Activated CD4-positive, alpha-beta T cell treated with anti-CD3 and anti-CD28 coated beads, Interleukin-2, amount 10 ng/mL, durations not matched to agents 24 days and 14 days (primary cell): ENCODE results near the gene TALDO1. TPM values are rescaled to one million over a fixed set of nuclear protein-coding genes. Genes with fewer than 3 reads are reported as not detected.

ENCODE experiments used
- DNase-seq: peaks from one replicate; pipeline ENCODE4 v3.0.0; 2022
- H3K27ac Mint-ChIP-seq: one replicate; pipeline ENCODE4 v1.8.0; 2022; ENCODE audit warnings: mild to moderate bottlenecking, mixed read lengths
- H3K27me3 Mint-ChIP-seq: one replicate; pipeline ENCODE4 v1.8.0; 2022; ENCODE audit warnings: mixed read lengths
- H3K36me3 Mint-ChIP-seq: one replicate; pipeline ENCODE4 v1.8.0; 2022; ENCODE audit warnings: low read depth, mild to moderate bottlenecking, mixed read lengths
- H3K4me1 Mint-ChIP-seq: one replicate; pipeline ENCODE4 v1.8.0; 2021; ENCODE audit warnings: mixed read lengths
- H3K4me3 Mint-ChIP-seq: one replicate; pipeline ENCODE4 v1.8.0; 2022; ENCODE audit warnings: mild to moderate bottlenecking, moderate library complexity, mixed read lengths
- H3K9me3 Mint-ChIP-seq: one replicate; pipeline ENCODE4 v1.8.0; 2021; ENCODE audit warnings: mixed read lengths
- intact Hi-C: fragments of 100-400 bp; cut with micrococcal nuclease; formaldehyde crosslinking; loops from one replicate; pipeline ENCODE4 v1.15.1; 2023
- total RNA-seq: library from RNA; stranded (reverse); gene quantifications from 2 replicates; pipeline ENCODE4 v1.2.3, GENCODE V29; 2022

The TALDO1 gene
- total RNA-seq, 1 donor from 2014 or later, result 265 TPM

- Mint-ChIP-seq H3K36me3 (peaks cover 16% of the 10 kb centered on the region), H3K27ac (peak overlapping the region; percentile 80), H3K27me3 (no peaks in the 10 kb centered on the region), H3K4me3 (peak overlapping the region; percentile 91), H3K4me1 (peaks cover 7% of the 10 kb centered on the region), H3K9me3 (no peaks in the 10 kb centered on the region)
- peak; percentile 93 for DNase-seq
- intact Hi-C loops, result loop anchor here (1.0 to 5.0 kb wide), 7 partner anchors 9 to 289 kb away; partner anchors contain the start of genes DEAF1, GATD1, PHRF1 and PIDD1
Observed at GRCh38 chr11:795634-796564, 48.6 kb downstream of the TALDO1 start.

- no peak for DNase-seq
- intact Hi-C loops, result loop anchor here (1.0 to 5.0 kb wide), 7 partner anchors 9 to 289 kb away; partner anchors contain the start of genes DEAF1, GATD1, PHRF1 and PIDD1
Observed at GRCh38 chr11:796565-797295, 49.5 kb downstream of the TALDO1 start.

GRCh38 chr11:797296-798092, 50.2 kb downstream of the TALDO1 start:
- Mint-ChIP-seq H3K4me3 (peak overlapping the region; percentile 91), H3K27me3 (no peaks in the 10 kb centered on the region)

More at GRCh38 chr11:796565-797295, 49.5 kb downstream of the TALDO1 start:
- Mint-ChIP-seq H3K27me3 (no peaks in the 10 kb centered on the region), H3K9me3 (no peaks in the 10 kb centered on the region), H3K27ac (peak overlapping the region; percentile 87), H3K4me1 (peaks cover 7% of the 10 kb centered on the region), H3K4me3 (peak overlapping the region; percentile 91), H3K36me3 (peaks cover 18% of the 10 kb centered on the region)

GRCh38 chr11:798093-798713, 50.9 kb downstream of the TALDO1 start, which contains the start of gene SLC25A22:
Gene SLC25A22, minus strand, starts transcription at chr11:798281. Its CDS starts 3,275 bp downstream, at chr11:795006.
- peak within 1 kb of the TSS; percentile 87 for H3K27ac Mint-ChIP-seq
- peaks cover 16% of the 10 kb centered on the region for H3K36me3 Mint-ChIP-seq
- H3K9me3 Mint-ChIP-seq, result no peaks in the 10 kb centered on the region
- no peaks in the 10 kb centered on the region for H3K27me3 Mint-ChIP-seq
- intact Hi-C loops, result loop anchor here (5.0 kb wide), 3 partner anchors 101 to 291 kb away; partner anchors contain the start of genes DEAF1, PHRF1, RNH1 and TMEM80
- H3K4me3 Mint-ChIP-seq, result peak within 1 kb of the TSS; percentile 91
- peak; percentile 97 for DNase-seq
- H3K4me1 Mint-ChIP-seq, result peaks cover 7% of the 10 kb centered on the region

More at GRCh38 chr11:797296-798092, 50.2 kb downstream of the TALDO1 start:
- H3K9me3 Mint-ChIP-seq, result no peaks in the 10 kb centered on the region
- peak; percentile 92 for DNase-seq
- H3K27ac Mint-ChIP-seq, result peak overlapping the region; percentile 87
- peaks cover 16% of the 10 kb centered on the region for H3K36me3 Mint-ChIP-seq
- peaks cover 7% of the 10 kb centered on the region for H3K4me1 Mint-ChIP-seq
- intact Hi-C loops, result loop anchor here (2.0 to 5.0 kb wide), 5 partner anchors 21 to 290 kb away; partner anchors contain the start of genes DEAF1, GATD1, PHRF1 and RNH1

GRCh38 chr11:799641-800316, 52.5 kb downstream of the TALDO1 start:
- Mint-ChIP-seq H3K4me1 (peaks cover 9% of the 10 kb centered on the region), H3K4me3 (no peak overlapping the region), H3K36me3 (peaks cover 14% of the 10 kb centered on the region), H3K27me3 (no peaks in the 10 kb centered on the region), H3K9me3 (no peaks in the 10 kb centered on the region), H3K27ac (no peak overlapping the region)
- DNase-seq, result no peak
- intact Hi-C loops, result loop anchor here (5.0 kb wide), 3 partner anchors 102 to 292 kb away; partner anchors contain the start of genes DEAF1, PHRF1, RNH1 and TMEM80

GRCh38 chr11:800473-800872, 53.2 kb downstream of the TALDO1 start:
- peaks cover 14% of the 10 kb centered on the region for H3K36me3 Mint-ChIP-seq
- no peak for DNase-seq
- H3K4me3 Mint-ChIP-seq, result no peak overlapping the region
- no peak overlapping the region for H3K27ac Mint-ChIP-seq
- no peaks in the 10 kb centered on the region for H3K9me3 Mint-ChIP-seq
- intact Hi-C loops, result no loop called here
- H3K4me1 Mint-ChIP-seq, result peaks cover 9% of the 10 kb centered on the region
- H3K27me3 Mint-ChIP-seq, result no peaks in the 10 kb centered on the region

GRCh38 chr11:801097-801780, 54.0 kb downstream of the TALDO1 start:
- peak overlapping the region; percentile 20 for H3K27ac Mint-ChIP-seq
- no peaks in the 10 kb centered on the region for H3K9me3 Mint-ChIP-seq
- no peak for DNase-seq
- intact Hi-C loops, result no loop called here
- peaks cover 10% of the 10 kb centered on the region for H3K36me3 Mint-ChIP-seq
- H3K27me3 Mint-ChIP-seq, result no peaks in the 10 kb centered on the region
- H3K4me1 Mint-ChIP-seq, result peaks cover 7% of the 10 kb centered on the region
- peak overlapping the region; percentile 35 for H3K4me3 Mint-ChIP-seq

GRCh38 chr11:802018-802617, 54.9 kb downstream of the TALDO1 start:
- DNase-seq, result no peak
- H3K4me1 Mint-ChIP-seq, result peaks cover 2% of the 10 kb centered on the region
- no peaks in the 10 kb centered on the region for H3K9me3 Mint-ChIP-seq
- no peak overlapping the region for H3K27ac Mint-ChIP-seq
- intact Hi-C loops, result no loop called here
- H3K27me3 Mint-ChIP-seq, result no peaks in the 10 kb centered on the region
- H3K36me3 Mint-ChIP-seq, result peaks cover 10% of the 10 kb centered on the region
- H3K4me3 Mint-ChIP-seq, result no peak overlapping the region

GRCh38 chr11:802693-803466, 55.6 kb downstream of the TALDO1 start:
- Mint-ChIP-seq H3K27me3 (no peaks in the 10 kb centered on the region), H3K4me3 (peak overlapping the region; percentile 45), H3K27ac (no peak overlapping the region), H3K9me3 (no peaks in the 10 kb centered on the region), H3K4me1 (peaks cover 4% of the 10 kb centered on the region), H3K36me3 (peaks cover 10% of the 10 kb centered on the region)
- DNase-seq, result no peak
- intact Hi-C loops, result no loop called here

GRCh38 chr11:803467-803742, 56.1 kb downstream of the TALDO1 start:
- H3K4me1 Mint-ChIP-seq, result peaks cover 6% of the 10 kb centered on the region
- peaks cover 10% of the 10 kb centered on the region for H3K36me3 Mint-ChIP-seq
- H3K27ac Mint-ChIP-seq, result no peak overlapping the region
- intact Hi-C loops, result no loop called here
- peak overlapping the region; percentile 79 for H3K4me3 Mint-ChIP-seq
- no peak for DNase-seq
- H3K27me3 Mint-ChIP-seq, result no peaks in the 10 kb centered on the region
- no peaks in the 10 kb centered on the region for H3K9me3 Mint-ChIP-seq
